Activated CD4-positive, alpha-beta T cell treated with anti-CD3 and anti-CD28 coated beads, Interleukin-2, amount 10 ng/mL, durations not matched to agents 7 days and 5 days (primary cell): Measurements from ENCODE around the gene ANKRD53. TPM values are rescaled to one million over a fixed set of nuclear protein-coding genes. Genes with fewer than 3 reads are reported as not detected.
"Not testable (repeated sequence)": the region's sequence is repeated elsewhere in the genome, so short reads cannot be mapped to it uniquely, and the experiment has no call there.

Experiments used
- CTCF ChIA-PET: fragments of 350-600 bp; sonication (Branson Sonifier 250); formaldehyde crosslinking; loops from one replicate; lab custom pipeline; 2021; ENCODE audit warnings: antibody characterized with exemption; lab: Charles Lee
- POLR2A ChIA-PET: fragments of 350-600 bp; sonication (Branson Sonifier 250); formaldehyde crosslinking; loops from one replicate; lab custom pipeline; 2021; ENCODE audit warnings: antibody characterized with exemption; lab: Charles Lee
- DNase-seq: peaks from one replicate; pipeline ENCODE4 v3.0.0-alpha.2; 2020
- H3K27ac Mint-ChIP-seq: one replicate; pipeline ENCODE4 v1.8.0; 2021; ENCODE audit warnings: mild to moderate bottlenecking, moderate library complexity, mixed read lengths
- H3K27me3 Mint-ChIP-seq: one replicate; pipeline ENCODE4 v1.8.0; 2021; ENCODE audit warnings: mixed read lengths
- H3K36me3 Mint-ChIP-seq: one replicate; pipeline ENCODE4 v1.8.0; 2021; ENCODE audit warnings: low read depth, mixed read lengths
- H3K4me1 Mint-ChIP-seq: one replicate; pipeline ENCODE4 v1.8.0; 2021; ENCODE audit warnings: mixed read lengths
- H3K4me3 Mint-ChIP-seq: one replicate; pipeline ENCODE4 v1.8.0; 2021; ENCODE audit warnings: mild to moderate bottlenecking, moderate library complexity, mixed read lengths
- H3K9me3 Mint-ChIP-seq: one replicate; pipeline ENCODE4 v1.8.0; 2021; ENCODE audit warnings: mixed read lengths
- total RNA-seq, 2 experiments: library from RNA; stranded (reverse); gene quantifications; one replicate each; pipeline ENCODE4 v1.2.3, GENCODE V29; 2021

ANKRD53 gene
- total RNA-seq, 2 experiments from 2014 or later: 0.50 TPM; not detected in 1

DNA sequence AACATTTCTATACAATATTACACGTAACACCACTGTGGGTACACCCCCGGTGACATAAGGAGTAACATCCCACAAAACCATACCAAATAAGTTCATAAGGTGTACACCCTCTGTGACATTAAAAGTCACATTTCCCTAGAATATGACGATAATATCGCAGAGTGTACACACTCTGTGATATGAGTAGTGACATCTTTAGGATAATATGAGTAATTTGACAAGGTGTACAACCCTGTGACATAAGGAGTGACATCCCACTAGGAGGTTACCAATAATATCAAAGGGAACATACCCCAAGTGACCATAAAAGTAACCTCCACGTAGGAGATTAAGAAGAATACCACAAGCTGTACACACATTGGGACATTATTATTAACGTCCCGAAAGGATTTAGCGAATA is 40.2 kb downstream of the ANKRD53 start:
- no peak for DNase-seq

DNA sequence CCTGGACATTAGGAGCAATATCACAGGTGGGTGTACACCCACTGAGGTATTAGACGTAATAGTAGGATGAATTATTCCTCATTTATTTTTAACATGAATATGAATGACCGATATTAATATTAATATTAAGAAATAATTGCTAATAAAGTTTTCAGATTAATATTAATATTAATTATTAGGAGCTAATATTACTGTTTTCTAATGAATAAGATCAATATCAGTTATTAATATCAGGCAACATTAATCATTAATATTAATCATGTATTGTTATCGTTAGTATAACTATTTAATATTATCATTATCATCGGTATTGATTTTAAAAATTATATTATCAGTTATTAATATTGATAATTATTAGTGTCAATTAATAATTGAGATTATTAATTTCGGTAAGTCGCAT is 41.6 kb downstream of the ANKRD53 start:
- H3K9me3 Mint-ChIP-seq, H3K4me1 Mint-ChIP-seq, POLR2A ChIA-PET, H3K36me3 Mint-ChIP-seq, H3K27me3 Mint-ChIP-seq, H3K27ac Mint-ChIP-seq, H3K4me3 Mint-ChIP-seq, DNase-seq: not testable (repeated sequence)
- CTCF ChIA-PET: interaction anchor here (1.5 kb wide), 1 partner anchor 312 kb away, joined by 3 read pairs; the partner anchor contains the start of gene ZNF638

More for the DNA sequence above, 40.2 kb downstream of the ANKRD53 start:
- no peaks in the 10 kb centered on the region for H3K36me3 Mint-ChIP-seq
- no peak overlapping the region for H3K27ac Mint-ChIP-seq
- H3K4me3 Mint-ChIP-seq: no peak overlapping the region
- POLR2A ChIA-PET: no interaction called here
- peaks cover 7% of the 10 kb centered on the region for H3K4me1 Mint-ChIP-seq
- CTCF ChIA-PET: no interaction called here
- no peaks in the 10 kb centered on the region for H3K27me3 Mint-ChIP-seq
- no peaks in the 10 kb centered on the region for H3K9me3 Mint-ChIP-seq

DNA sequence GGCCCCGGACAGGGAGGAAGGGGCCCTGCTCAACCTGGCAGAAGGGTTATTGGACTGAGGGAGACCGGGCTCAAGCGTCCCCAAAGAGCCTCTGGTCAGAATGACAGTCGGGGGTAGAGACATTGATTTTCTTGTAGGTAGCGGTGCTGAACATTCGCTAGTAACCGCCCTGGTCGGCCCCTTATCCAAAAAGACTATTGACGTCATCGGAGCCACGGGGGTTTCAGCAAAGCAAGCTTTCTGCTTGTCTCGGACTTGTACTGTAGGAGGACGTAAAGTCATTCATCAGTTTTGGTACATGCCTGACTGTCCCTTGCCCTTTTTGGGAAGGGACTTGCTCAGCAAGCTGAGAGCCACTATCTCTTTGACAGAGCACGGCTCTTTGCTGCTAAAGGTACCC is 43.0 kb downstream of the ANKRD53 start:
- not testable (repeated sequence) for H3K27ac Mint-ChIP-seq, H3K27me3 Mint-ChIP-seq, H3K9me3 Mint-ChIP-seq, H3K4me3 Mint-ChIP-seq, DNase-seq, H3K36me3 Mint-ChIP-seq, H3K4me1 Mint-ChIP-seq
- POLR2A ChIA-PET: interaction anchor here (0.6 kb wide), 1 partner anchor 164 kb away, joined by 4 read pairs; no protein-coding TSS in a partner anchor
- CTCF ChIA-PET: interaction anchor here (1.5 kb wide), 1 partner anchor 310 kb away, joined by 3 read pairs; the partner anchor contains the start of gene ZNF638

DNA sequence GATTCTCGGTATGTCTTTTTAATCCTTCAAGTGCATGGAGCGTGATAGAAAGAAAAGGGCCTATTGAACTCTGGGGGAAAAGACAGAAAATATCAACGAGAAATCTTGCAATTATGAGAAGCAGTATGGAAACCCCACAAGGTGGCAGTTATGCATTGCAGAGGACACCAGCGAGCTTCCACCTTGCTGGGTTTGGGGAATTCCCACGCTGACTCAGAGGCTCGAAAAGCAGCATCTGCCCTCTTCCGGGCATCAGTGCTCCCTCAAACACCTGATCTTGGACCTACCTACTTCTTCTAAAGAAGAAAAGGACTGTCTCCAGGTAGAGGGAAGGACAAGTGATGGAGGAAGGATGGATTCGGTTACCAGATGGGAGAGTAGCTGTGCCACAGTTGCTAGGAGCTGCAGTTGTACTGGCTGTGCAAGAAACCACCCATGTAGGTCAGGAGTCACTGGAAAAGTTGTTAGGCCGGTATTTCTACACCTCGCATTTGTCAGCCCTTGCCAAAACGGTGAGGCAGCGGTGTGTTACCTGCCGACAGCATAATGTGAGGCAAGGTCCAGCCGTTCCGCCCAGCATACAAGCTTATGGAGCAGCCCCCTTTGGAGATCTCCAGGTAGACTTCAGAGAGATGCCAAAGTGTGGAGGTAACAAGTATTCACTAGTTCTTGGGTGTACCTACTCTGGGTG is 45.3 kb downstream of the ANKRD53 start:
- DNase-seq: peak; percentile 60
- H3K9me3 Mint-ChIP-seq, H3K27me3 Mint-ChIP-seq, H3K4me3 Mint-ChIP-seq, H3K4me1 Mint-ChIP-seq, CTCF ChIA-PET, H3K36me3 Mint-ChIP-seq, POLR2A ChIA-PET, H3K27ac Mint-ChIP-seq: not testable (repeated sequence)

Other genes with a start within 250 kb of the ANKRD53 start
- gene ADD2, start 210.4 kb upstream of the ANKRD53 start, total RNA-seq: 10 to 100 TPM; 16.8 to 19.5 TPM
- gene FIGLA, start 188.0 kb upstream of the ANKRD53 start, total RNA-seq: not detected
- gene CLEC4F, start 158.0 kb upstream of the ANKRD53 start, total RNA-seq: not detected
- not detected for gene CD207, start 142.8 kb upstream of the ANKRD53 start, total RNA-seq
- gene VAX2, start 78.1 kb upstream of the ANKRD53 start, total RNA-seq: not detected
- not detected for gene ATP6V1B1, start 42.7 kb upstream of the ANKRD53 start, total RNA-seq
- 10 to 100 TPM; 58.2 to 69.0 TPM for gene TEX261, start 16.2 kb downstream of the ANKRD53 start, total RNA-seq
- gene NAGK, start 90.0 kb downstream of the ANKRD53 start, total RNA-seq: 10 to 100 TPM; 81.1 to 83.6 TPM
- 10 to 100 TPM; 13.5 to 15.3 TPM for gene MCEE, start 151.6 kb downstream of the ANKRD53 start, total RNA-seq
- 10 to 100 TPM; 36.4 to 44.1 TPM for gene MPHOSPH10, start 152.0 kb downstream of the ANKRD53 start, total RNA-seq
- gene PAIP2B, start 248.5 kb downstream of the ANKRD53 start, total RNA-seq: 1 to 10 TPM; 1.6 to 1.9 TPM